GM12872 (cell line): ENCODE results near the gene PARP9.

Source experiments
- TF ChIP-seq, protein P1 (sequence below): IDR thresholded peaks from 3 replicates; pipeline ENCODE4 v1.5.1; 2011; ENCODE audit warnings: low read depth, mild to moderate bottlenecking, low read length, moderate library complexity; ENCODE audit not compliant: insufficient read depth

Gene PARP9

GRCh38 chr3:122555275-122556071 lies 8.6 kb downstream of the PARP9 start:
- TF ChIP-seq, protein P1, sequence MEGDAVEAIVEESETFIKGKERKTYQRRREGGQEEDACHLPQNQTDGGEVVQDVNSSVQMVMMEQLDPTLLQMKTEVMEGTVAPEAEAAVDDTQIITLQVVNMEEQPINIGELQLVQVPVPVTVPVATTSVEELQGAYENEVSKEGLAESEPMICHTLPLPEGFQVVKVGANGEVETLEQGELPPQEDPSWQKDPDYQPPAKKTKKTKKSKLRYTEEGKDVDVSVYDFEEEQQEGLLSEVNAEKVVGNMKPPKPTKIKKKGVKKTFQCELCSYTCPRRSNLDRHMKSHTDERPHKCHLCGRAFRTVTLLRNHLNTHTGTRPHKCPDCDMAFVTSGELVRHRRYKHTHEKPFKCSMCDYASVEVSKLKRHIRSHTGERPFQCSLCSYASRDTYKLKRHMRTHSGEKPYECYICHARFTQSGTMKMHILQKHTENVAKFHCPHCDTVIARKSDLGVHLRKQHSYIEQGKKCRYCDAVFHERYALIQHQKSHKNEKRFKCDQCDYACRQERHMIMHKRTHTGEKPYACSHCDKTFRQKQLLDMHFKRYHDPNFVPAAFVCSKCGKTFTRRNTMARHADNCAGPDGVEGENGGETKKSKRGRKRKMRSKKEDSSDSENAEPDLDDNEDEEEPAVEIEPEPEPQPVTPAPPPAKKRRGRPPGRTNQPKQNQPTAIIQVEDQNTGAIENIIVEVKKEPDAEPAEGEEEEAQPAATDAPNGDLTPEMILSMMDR, result no peak

- TF ChIP-seq, protein P1, result no peak
Observed at GRCh38 chr3:122553171-122553570, 10.9 kb downstream of the PARP9 start.

DNA sequence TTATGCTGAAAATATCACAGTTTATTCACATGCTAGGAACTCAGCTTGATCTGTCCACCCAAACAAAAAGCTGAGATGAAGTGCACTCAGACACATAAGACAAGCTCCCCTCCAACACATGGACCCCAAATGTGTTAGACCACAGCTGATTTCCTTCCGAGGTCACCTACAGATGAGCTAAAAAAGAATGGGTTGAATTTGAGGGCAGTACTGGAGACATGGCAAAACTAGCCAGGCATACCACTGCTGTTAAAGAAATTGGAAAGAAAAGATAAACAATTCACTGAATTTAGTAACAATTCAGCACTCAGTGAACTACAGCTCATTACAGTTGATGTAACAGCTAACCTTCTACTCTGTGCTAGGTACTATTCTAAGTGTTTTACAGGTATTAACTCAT lies 15.5 kb downstream of the PARP9 start:
- TF ChIP-seq, protein P1, result no peak

- TF ChIP-seq, protein P1, result no peak
Observed at GRCh38 chr3:122548076-122548475, 16.0 kb downstream of the PARP9 start.

- TF ChIP-seq, protein P1, result no peak
Observed at GRCh38 chr3:122546151-122546550, 17.9 kb downstream of the PARP9 start.

DNA sequence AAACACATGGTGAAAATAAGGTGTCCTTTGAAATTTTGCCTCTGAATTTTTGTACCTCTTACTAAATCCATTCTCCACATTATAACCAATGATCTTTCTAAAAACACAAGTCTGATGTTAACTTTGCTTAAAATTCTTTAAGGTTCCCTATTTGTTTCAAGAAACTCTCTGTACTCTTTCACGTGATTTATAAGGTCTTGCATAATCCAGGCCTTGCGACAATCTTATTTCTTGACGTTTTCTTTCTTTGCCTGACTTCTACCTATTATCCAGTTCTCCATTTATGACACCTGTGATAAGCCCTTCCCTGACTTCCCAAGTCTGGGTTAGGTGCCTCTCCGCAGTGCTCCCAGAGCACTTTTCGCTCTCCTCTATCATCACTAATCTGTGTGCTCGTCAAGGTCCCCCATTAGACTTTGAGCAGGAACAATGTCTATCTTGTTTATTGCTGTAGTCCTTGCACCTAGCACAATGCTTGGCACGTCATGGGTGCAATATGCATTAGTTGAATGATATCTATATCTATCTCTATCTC lies 25.1 kb downstream of the PARP9 start:
- TF ChIP-seq, protein P1, result no peak

- TF ChIP-seq, protein P1, result no peak
Observed at GRCh38 chr3:122536632-122537001, 27.5 kb downstream of the PARP9 start.
